Fibroblast of villous mesenchyme (primary cell): ENCODE measurements around the gene LRRC4C. TPM values are rescaled to one million over a fixed set of nuclear protein-coding genes. Genes with fewer than 3 reads are reported as not detected.

Experiments used
- DNase-seq: peaks from one replicate; pipeline ENCODE4 v3.0.0-alpha.2; 2010; ENCODE audit warnings: low read depth
- H3K4me3 ChIP-seq: 2 replicates; pipeline ENCODE4 v1.5.1; 2011; ENCODE audit warnings: low read depth, mild to moderate bottlenecking, low read length
- total RNA-seq: library from RNA; depleted of rRNA; stranded (reverse); fragments of >200 nt; gene quantifications from 2 replicates; pipeline ENCODE4 v1.2.3, GENCODE V29; 2012
- TF ChIP-seq, protein P1 (sequence below): IDR thresholded peaks from 2 replicates; pipeline ENCODE4 v1.5.1; 2012; ENCODE audit warnings: low read depth, mild to moderate bottlenecking, low read length; ENCODE audit not compliant: insufficient read depth

Gene LRRC4C
- total RNA-seq, 1 donor: under 0.01 TPM

DNA sequence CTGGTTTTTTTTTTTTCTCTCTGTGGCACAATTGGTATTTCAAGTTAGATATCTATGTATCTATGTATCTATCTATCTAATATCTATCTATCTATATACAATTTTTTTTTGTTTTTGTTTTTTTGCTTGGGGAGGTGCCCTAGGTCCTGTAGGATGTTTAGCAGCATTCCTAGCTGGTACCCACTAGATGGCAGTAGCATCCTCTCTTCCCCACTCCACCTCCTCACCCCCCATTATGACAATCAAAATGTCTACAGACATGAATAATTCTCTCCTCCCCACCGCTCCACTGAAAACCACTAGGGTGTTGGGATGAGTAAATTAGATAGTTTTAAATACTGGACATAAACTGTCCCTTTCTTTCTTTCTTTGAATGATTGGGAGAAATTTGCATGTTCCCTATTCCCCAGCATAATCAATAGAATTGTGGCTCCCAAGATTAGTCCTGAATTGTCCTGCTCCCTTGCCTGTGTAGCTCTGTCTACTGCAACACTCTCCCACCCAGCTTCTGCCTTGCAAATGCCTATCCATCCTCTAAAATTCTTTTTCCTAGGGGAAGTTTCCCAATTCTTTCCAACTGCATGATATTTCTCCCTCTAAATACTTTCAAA is 1152.4 kb downstream of the LRRC4C start:
- TF ChIP-seq, protein P1, sequence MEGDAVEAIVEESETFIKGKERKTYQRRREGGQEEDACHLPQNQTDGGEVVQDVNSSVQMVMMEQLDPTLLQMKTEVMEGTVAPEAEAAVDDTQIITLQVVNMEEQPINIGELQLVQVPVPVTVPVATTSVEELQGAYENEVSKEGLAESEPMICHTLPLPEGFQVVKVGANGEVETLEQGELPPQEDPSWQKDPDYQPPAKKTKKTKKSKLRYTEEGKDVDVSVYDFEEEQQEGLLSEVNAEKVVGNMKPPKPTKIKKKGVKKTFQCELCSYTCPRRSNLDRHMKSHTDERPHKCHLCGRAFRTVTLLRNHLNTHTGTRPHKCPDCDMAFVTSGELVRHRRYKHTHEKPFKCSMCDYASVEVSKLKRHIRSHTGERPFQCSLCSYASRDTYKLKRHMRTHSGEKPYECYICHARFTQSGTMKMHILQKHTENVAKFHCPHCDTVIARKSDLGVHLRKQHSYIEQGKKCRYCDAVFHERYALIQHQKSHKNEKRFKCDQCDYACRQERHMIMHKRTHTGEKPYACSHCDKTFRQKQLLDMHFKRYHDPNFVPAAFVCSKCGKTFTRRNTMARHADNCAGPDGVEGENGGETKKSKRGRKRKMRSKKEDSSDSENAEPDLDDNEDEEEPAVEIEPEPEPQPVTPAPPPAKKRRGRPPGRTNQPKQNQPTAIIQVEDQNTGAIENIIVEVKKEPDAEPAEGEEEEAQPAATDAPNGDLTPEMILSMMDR: peak; percentile 87

GRCh38 chr11:40302669-40303068 is 1156.8 kb downstream of the LRRC4C start:
- H3K4me3 ChIP-seq: no peak overlapping the region
- DNase-seq: no peak
- TF ChIP-seq, protein P1: no peak

More for the DNA sequence above, 1152.4 kb downstream of the LRRC4C start:
- H3K4me3 ChIP-seq: no peak overlapping the region
- DNase-seq: peak; percentile 54

- no peak overlapping the region for H3K4me3 ChIP-seq
- TF ChIP-seq, protein P1: no peak
- DNase-seq: no peak
Measured at GRCh38 chr11:40295466-40295865, 1164.0 kb downstream of the LRRC4C start.

- no peak for DNase-seq
- TF ChIP-seq, protein P1: no peak
- no peak overlapping the region for H3K4me3 ChIP-seq
Measured at GRCh38 chr11:40294741-40295140, 1164.7 kb downstream of the LRRC4C start.

DNA sequence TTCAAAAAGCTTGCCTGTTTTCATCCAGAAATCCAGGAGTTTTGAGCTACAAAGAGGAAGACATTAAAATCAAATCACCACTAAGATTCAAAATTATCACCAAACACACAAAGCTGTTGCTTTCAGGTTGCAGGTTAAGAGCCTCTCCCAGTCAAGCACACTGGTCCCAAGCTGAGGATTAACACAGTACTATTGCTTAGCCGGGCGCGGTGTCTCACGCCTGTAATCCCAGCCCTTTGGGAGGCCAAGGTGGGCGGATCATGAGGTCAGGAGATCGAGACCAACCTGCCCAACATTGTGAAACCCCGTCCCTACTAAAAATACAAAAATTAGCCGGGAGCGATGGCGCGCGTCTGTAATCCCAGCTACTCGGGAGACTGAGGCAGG is 1165.1 kb downstream of the LRRC4C start:
- DNase-seq: no peak
- TF ChIP-seq, protein P1: no peak
- H3K4me3 ChIP-seq: no peak overlapping the region

DNA sequence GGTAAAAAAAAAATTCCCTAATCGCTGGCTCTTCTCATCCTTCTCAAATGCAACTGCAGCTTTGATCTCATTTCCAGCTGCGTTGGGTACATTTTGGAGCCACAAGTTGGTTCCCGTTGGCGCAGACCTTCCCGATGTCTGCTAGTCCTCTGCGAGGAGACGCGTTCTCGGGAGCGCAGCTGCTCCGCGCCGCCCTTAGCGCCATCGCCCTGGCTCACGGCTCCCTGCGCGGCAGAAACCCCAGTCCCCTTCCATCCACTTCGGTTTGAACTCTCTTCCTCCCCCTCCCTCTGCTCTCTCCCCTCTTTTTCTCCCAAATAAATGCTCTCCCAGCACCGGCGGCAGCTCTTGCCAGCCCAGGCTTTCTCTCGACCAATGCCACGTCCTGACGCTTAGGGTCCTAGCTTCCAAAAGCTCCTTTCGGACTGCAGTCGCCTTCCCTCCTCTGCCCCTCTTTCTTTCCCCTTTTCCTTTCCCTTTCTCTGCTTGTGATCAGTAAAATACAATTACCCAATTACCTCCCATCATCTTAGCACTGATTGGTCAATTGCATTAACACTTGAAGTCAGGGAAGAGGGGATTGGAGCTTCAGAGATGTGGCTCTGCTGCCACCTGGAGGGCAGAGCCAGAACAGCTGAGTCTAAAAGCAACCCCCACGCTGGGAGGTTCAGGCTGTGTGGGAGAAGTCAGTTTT is 1165.7 kb downstream of the LRRC4C start:
- H3K4me3 ChIP-seq: peak overlapping the region; percentile 70
- DNase-seq: peak; percentile 85
- TF ChIP-seq, protein P1: peak; percentile 97
